ENCODE measurements around the gene ZNF326.
"Not testable (repeated sequence)": the region's sequence is repeated elsewhere in the genome, so short reads cannot be mapped to it uniquely, and the experiment has no call there.

ZNF326 gene

GRCh38 chr1:89980605-89981004, 14.3 kb upstream of the ZNF326 start:
- Histone ChIP-seq H3K18ac (ENCODE audit: low read length) (no peak overlapping the region), H2AK5ac (ENCODE audit: low read length) (no peak overlapping the region), H4K5ac (ENCODE audit: low read length) (no peak overlapping the region), H3K4ac (ENCODE audit: low read depth, low read length) (no peak overlapping the region), H3K4me1 (ENCODE audit: control insufficient read depth, low read depth, low read length) (no peaks in the 10 kb centered on the region), H3K36me3 (ENCODE audit: control insufficient read depth, insufficient read depth, low read length) (no peaks in the 10 kb centered on the region), H3K79me2 (ENCODE audit: control insufficient read depth, insufficient read depth, low read length) (no peaks in the 10 kb centered on the region), H2BK120ac (ENCODE audit: low read depth, low read length) (no peak overlapping the region), H2BK15ac (replicated peaks; ENCODE audit: low read depth) (no peak overlapping the region), H3K4me2 (ENCODE audit: low read length) (no peak overlapping the region), H3K9ac (ENCODE audit: low read length) (no peak overlapping the region), H4K8ac (ENCODE audit: low read depth, low read length) (no peak overlapping the region), H3K56ac (ENCODE audit: low read length) (no peak overlapping the region), H3K4me3 (ENCODE audit: low read length) (no peak overlapping the region), H2BK5ac (ENCODE audit: low read length) (no peak overlapping the region), H3K79me1 (ENCODE audit: low read length) (no peaks in the 10 kb centered on the region), H3K23ac (ENCODE audit: low read length) (no peak overlapping the region), H3K27me3 (ENCODE audit: insufficient read depth, low read length, poor library complexity) (no peaks in the 10 kb centered on the region), H3K27ac (ENCODE audit: low read depth, low read length) (no peak overlapping the region)
- DNase-seq = no peak
- WGBS (ENCODE audit: extremely low coverage, insufficient coverage, low lambda C conversion rate) = no CpG with 5 or more reads among the region's 4 CpGs

- H3K9ac ChIP-seq (ENCODE audit: low read length) = not testable (repeated sequence)
- no CpG with 5 or more reads among the region's 2 CpGs for WGBS (ENCODE audit: extremely low coverage, insufficient coverage, low lambda C conversion rate)
These were observed 12.1 kb upstream of the ZNF326 start for GRCh38 chr1:89982846-89983245.

GRCh38 chr1:89984564-89985116, 10.3 kb upstream of the ZNF326 start:
- not testable (repeated sequence) for H3K27ac ChIP-seq (ENCODE audit: low read depth, low read length); H3K4me1 ChIP-seq (ENCODE audit: control insufficient read depth, low read depth, low read length); H3K36me3 ChIP-seq (ENCODE audit: control insufficient read depth, insufficient read depth, low read length); H3K79me2 ChIP-seq (ENCODE audit: control insufficient read depth, insufficient read depth, low read length); H2BK15ac ChIP-seq (replicated peaks; ENCODE audit: low read depth); H4K8ac ChIP-seq (ENCODE audit: low read depth, low read length); H3K79me1 ChIP-seq (ENCODE audit: low read length); H3K4me3 ChIP-seq (ENCODE audit: low read length); H3K9ac ChIP-seq (ENCODE audit: low read length); H2BK120ac ChIP-seq (ENCODE audit: low read depth, low read length); H3K4ac ChIP-seq (ENCODE audit: low read depth, low read length); H3K4me2 ChIP-seq (ENCODE audit: low read length); H2BK5ac ChIP-seq (ENCODE audit: low read length); H4K5ac ChIP-seq (ENCODE audit: low read length); H3K18ac ChIP-seq (ENCODE audit: low read length); DNase-seq; H3K27me3 ChIP-seq (ENCODE audit: insufficient read depth, low read length, poor library complexity); H3K23ac ChIP-seq (ENCODE audit: low read length); H2AK5ac ChIP-seq (ENCODE audit: low read length); H3K56ac ChIP-seq (ENCODE audit: low read length)
- no CpG with 5 or more reads among the region's 33 CpGs for WGBS (ENCODE audit: extremely low coverage, insufficient coverage, low lambda C conversion rate)

More at GRCh38 chr1:89982846-89983245, 12.1 kb upstream of the ZNF326 start:
- not testable (repeated sequence) for H3K4me3 ChIP-seq (ENCODE audit: low read length); H2BK15ac ChIP-seq (replicated peaks; ENCODE audit: low read depth); H4K5ac ChIP-seq (ENCODE audit: low read length); H3K23ac ChIP-seq (ENCODE audit: low read length); H3K4me2 ChIP-seq (ENCODE audit: low read length); H3K79me2 ChIP-seq (ENCODE audit: control insufficient read depth, insufficient read depth, low read length); H3K56ac ChIP-seq (ENCODE audit: low read length); H3K79me1 ChIP-seq (ENCODE audit: low read length); H2AK5ac ChIP-seq (ENCODE audit: low read length); H3K27ac ChIP-seq (ENCODE audit: low read depth, low read length); H2BK120ac ChIP-seq (ENCODE audit: low read depth, low read length); H2BK5ac ChIP-seq (ENCODE audit: low read length); H3K4ac ChIP-seq (ENCODE audit: low read depth, low read length); DNase-seq; H3K18ac ChIP-seq (ENCODE audit: low read length); H3K36me3 ChIP-seq (ENCODE audit: control insufficient read depth, insufficient read depth, low read length); H3K4me1 ChIP-seq (ENCODE audit: control insufficient read depth, low read depth, low read length); H3K27me3 ChIP-seq (ENCODE audit: insufficient read depth, low read length, poor library complexity); H4K8ac ChIP-seq (ENCODE audit: low read depth, low read length)

DNA sequence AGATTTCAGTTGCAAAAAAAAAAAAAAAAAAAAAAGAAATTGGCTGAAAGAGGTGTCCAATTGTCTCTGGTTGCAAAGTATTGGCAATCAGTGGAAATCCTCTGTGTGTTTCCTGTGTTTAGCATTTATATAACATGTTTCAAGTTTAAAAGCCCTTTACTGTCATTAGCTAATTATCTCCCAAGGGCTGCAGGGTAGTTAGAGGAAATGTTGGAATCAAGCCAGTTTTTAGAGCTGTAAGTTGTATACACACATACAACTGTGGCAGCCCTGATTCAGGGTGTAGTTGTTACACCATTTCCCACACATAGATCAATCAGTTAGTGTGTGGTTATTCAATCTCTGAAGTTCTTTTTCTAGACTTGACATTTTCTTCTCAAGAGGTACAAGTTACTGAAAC, 8.9 kb upstream of the ZNF326 start:
- Histone ChIP-seq H2BK15ac (replicated peaks; ENCODE audit: low read depth) (no peak overlapping the region), H3K23ac (ENCODE audit: low read length) (no peak overlapping the region), H3K18ac (ENCODE audit: low read length) (no peak overlapping the region), H2BK120ac (ENCODE audit: low read depth, low read length) (no peak overlapping the region), H2AK5ac (ENCODE audit: low read length) (no peak overlapping the region), H3K56ac (ENCODE audit: low read length) (no peak overlapping the region), H3K36me3 (ENCODE audit: control insufficient read depth, insufficient read depth, low read length) (no peaks in the 10 kb centered on the region), H3K79me1 (ENCODE audit: low read length) (no peaks in the 10 kb centered on the region), H3K4me2 (ENCODE audit: low read length) (no peak overlapping the region), H3K79me2 (ENCODE audit: control insufficient read depth, insufficient read depth, low read length) (no peaks in the 10 kb centered on the region), H3K4me1 (ENCODE audit: control insufficient read depth, low read depth, low read length) (no peaks in the 10 kb centered on the region), H4K5ac (ENCODE audit: low read length) (no peak overlapping the region), H3K4me3 (ENCODE audit: low read length) (no peak overlapping the region), H4K8ac (ENCODE audit: low read depth, low read length) (no peak overlapping the region), H3K27me3 (ENCODE audit: insufficient read depth, low read length, poor library complexity) (no peaks in the 10 kb centered on the region), H2BK5ac (ENCODE audit: low read length) (no peak overlapping the region), H3K9ac (ENCODE audit: low read length) (no peak overlapping the region), H3K4ac (ENCODE audit: low read depth, low read length) (no peak overlapping the region), H3K27ac (ENCODE audit: low read depth, low read length) (no peak overlapping the region)
- no peak for DNase-seq

DNA sequence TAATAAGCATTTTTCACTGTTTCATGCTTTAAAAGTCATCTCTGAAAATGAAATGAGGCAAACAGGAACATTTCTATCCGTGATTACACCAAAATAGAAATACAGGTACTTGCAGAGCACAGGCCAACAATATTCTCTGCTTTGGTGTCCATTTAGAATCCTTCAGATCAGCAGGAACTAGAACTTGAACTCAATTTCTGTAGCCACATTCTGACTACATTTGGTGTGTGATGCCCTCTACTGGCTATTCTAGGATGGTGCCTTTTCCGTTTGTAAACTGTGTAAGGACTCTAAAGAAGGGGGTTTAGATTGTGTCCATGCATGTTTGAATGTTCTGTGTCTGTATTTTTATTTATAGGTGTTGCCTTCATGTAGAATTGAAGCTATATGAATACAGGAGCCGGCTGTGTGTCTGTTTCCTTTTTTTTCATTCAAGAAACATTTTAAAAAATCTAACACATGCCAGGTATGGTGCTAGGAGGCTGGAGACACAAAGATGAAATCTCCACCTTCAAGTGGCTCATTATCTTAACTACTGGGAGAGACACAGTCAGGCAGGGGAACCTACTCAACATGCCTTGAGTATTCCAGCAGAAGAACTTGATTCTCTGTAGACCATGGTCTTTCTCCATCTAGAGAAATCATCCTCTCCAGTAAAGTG, 7.6 kb upstream of the ZNF326 start:
- Histone ChIP-seq H4K5ac (ENCODE audit: low read length) (no peak overlapping the region), H3K4me2 (ENCODE audit: low read length) (no peak overlapping the region)
- DNase-seq = peak; percentile 84

GRCh38 chr1:89989099-89989498, 5.8 kb upstream of the ZNF326 start:
- no peaks in the 10 kb centered on the region for H3K79me2 ChIP-seq (ENCODE audit: control insufficient read depth, insufficient read depth, low read length)
- H4K5ac ChIP-seq (ENCODE audit: low read length) = no peak overlapping the region
- no peaks in the 10 kb centered on the region for H3K27me3 ChIP-seq (ENCODE audit: insufficient read depth, low read length, poor library complexity)
- no peak overlapping the region for H2BK5ac ChIP-seq (ENCODE audit: low read length)
- H3K9ac ChIP-seq (ENCODE audit: low read length) = no peak overlapping the region
- H3K4me2 ChIP-seq (ENCODE audit: low read length) = no peak overlapping the region
- H3K56ac ChIP-seq (ENCODE audit: low read length) = no peak overlapping the region
- no peaks in the 10 kb centered on the region for H3K79me1 ChIP-seq (ENCODE audit: low read length)
- H3K4me3 ChIP-seq (ENCODE audit: low read length) = no peak overlapping the region
- WGBS (ENCODE audit: extremely low coverage, insufficient coverage, low lambda C conversion rate) = no CpG with 5 or more reads among the region's 23 CpGs
- no peak overlapping the region for H3K18ac ChIP-seq (ENCODE audit: low read length)
- peaks cover 2% of the 10 kb centered on the region for H3K4me1 ChIP-seq (ENCODE audit: control insufficient read depth, low read depth, low read length)
- no peak overlapping the region for H3K27ac ChIP-seq (ENCODE audit: low read depth, low read length)
- H2BK15ac ChIP-seq (replicated peaks; ENCODE audit: low read depth) = no peak overlapping the region
- H4K8ac ChIP-seq (ENCODE audit: low read depth, low read length) = no peak overlapping the region
- H3K36me3 ChIP-seq (ENCODE audit: control insufficient read depth, insufficient read depth, low read length) = no peaks in the 10 kb centered on the region
- no peak overlapping the region for H3K23ac ChIP-seq (ENCODE audit: low read length)
- no peak for DNase-seq
- H2AK5ac ChIP-seq (ENCODE audit: low read length) = no peak overlapping the region
- H3K4ac ChIP-seq (ENCODE audit: low read depth, low read length) = no peak overlapping the region
- no peak overlapping the region for H2BK120ac ChIP-seq (ENCODE audit: low read depth, low read length)

More for the DNA sequence above, 7.6 kb upstream of the ZNF326 start:
- no peak overlapping the region for H3K4ac ChIP-seq (ENCODE audit: low read depth, low read length)
- no peak overlapping the region for H2BK120ac ChIP-seq (ENCODE audit: low read depth, low read length)
- H3K4me1 ChIP-seq (ENCODE audit: control insufficient read depth, low read depth, low read length) = peaks cover 2% of the 10 kb centered on the region
- H3K56ac ChIP-seq (ENCODE audit: low read length) = no peak overlapping the region
- no peaks in the 10 kb centered on the region for H3K79me1 ChIP-seq (ENCODE audit: low read length)
- H3K27ac ChIP-seq (ENCODE audit: low read depth, low read length) = no peak overlapping the region
- H2BK5ac ChIP-seq (ENCODE audit: low read length) = no peak overlapping the region
- H3K79me2 ChIP-seq (ENCODE audit: control insufficient read depth, insufficient read depth, low read length) = no peaks in the 10 kb centered on the region
- no peak overlapping the region for H4K8ac ChIP-seq (ENCODE audit: low read depth, low read length)
- H3K27me3 ChIP-seq (ENCODE audit: insufficient read depth, low read length, poor library complexity) = no peaks in the 10 kb centered on the region
- no peak overlapping the region for H3K4me3 ChIP-seq (ENCODE audit: low read length)
- H3K23ac ChIP-seq (ENCODE audit: low read length) = no peak overlapping the region
- H3K36me3 ChIP-seq (ENCODE audit: control insufficient read depth, insufficient read depth, low read length) = no peaks in the 10 kb centered on the region
- H2BK15ac ChIP-seq (replicated peaks; ENCODE audit: low read depth) = no peak overlapping the region
- H3K18ac ChIP-seq (ENCODE audit: low read length) = no peak overlapping the region
- H3K9ac ChIP-seq (ENCODE audit: low read length) = no peak overlapping the region
- no CpG with 5 or more reads among the region's 3 CpGs for WGBS (ENCODE audit: extremely low coverage, insufficient coverage, low lambda C conversion rate)
- no peak overlapping the region for H2AK5ac ChIP-seq (ENCODE audit: low read length)
